ENCODE results near the gene ARHGAP15. TPM values are rescaled to one million over a fixed set of nuclear protein-coding genes. Genes with fewer than 3 reads are reported as not detected.

ARHGAP15 gene
- polyA plus RNA-seq, 2 donors: 0.69 to 1.1 TPM

DNA sequence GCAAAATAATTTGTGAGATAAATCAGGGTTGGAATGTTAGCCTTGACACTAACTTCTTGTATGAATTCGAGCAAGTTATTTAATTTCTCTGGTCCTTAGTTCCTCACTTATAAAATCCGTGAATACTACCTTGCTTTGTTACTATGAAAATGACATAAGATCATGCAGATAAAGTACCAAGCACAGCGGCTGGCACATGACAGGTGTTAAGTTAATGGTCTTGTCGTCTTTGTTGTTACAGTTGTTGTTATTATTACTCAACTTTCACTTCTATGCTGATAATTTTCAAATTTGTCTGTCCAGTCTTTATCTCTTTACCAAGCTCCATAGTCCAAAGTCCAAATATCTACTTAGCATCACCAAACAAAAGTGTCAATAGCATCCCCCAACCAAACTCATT is 482.1 kb downstream of the ARHGAP15 start:
- H3K9me3 ChIP-seq (ENCODE audit: control insufficient read depth in 2 of 2, insufficient read depth in 1 of 2, low read depth in 1 of 2, low read length in 1 of 2): no peaks in the 10 kb centered on the region
- no peak overlapping the region for H3K27ac ChIP-seq (ENCODE audit: low read depth in 2 of 2, low read length in 1 of 2)
- H3K4me3 ChIP-seq (ENCODE audit: low read depth in 1 of 2, low read length in 2 of 2): no peak overlapping the region
- no peaks in the 10 kb centered on the region for H3K36me3 ChIP-seq (ENCODE audit: control insufficient read depth in 2 of 2, insufficient read depth in 2 of 2, low read length in 1 of 2)
- no peaks in the 10 kb centered on the region for H3K4me1 ChIP-seq (ENCODE audit: control insufficient read depth in 2 of 2, insufficient read depth in 2 of 2, low read length in 1 of 2)
- H3K27me3 ChIP-seq (ENCODE audit: control insufficient read depth in 1 of 2, insufficient read depth in 2 of 2, low read length in 2 of 2): no peaks in the 10 kb centered on the region
- WGBS, 2 donors: 86 to 91% methylated on average over 4 of the region's 4 CpGs

DNA sequence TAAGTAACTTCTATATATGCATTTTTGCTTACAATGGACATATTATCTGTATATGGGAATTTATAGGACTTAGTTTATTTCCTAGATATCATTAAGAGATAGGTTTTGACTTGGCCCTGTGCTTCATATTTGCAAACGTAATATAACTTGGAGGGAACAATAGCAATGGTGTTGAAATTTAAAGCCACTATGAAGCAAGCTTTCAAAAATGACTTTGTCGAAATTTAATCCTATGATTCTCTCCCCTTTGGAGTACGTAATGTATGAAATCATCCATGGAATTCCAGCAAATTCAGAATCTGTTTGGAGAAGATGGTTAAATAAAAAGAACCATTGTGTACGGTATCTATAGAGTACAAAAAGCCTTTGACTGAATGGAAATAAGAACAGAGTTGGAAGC is 486.3 kb downstream of the ARHGAP15 start:
- H3K27ac ChIP-seq (ENCODE audit: low read depth in 2 of 2, low read length in 1 of 2): no peak overlapping the region
- 72 to 74% methylated on average over 4 of the region's 4 CpGs for WGBS, 2 donors
- H3K4me3 ChIP-seq (ENCODE audit: low read depth in 1 of 2, low read length in 2 of 2): no peak overlapping the region
- no peaks in the 10 kb centered on the region for H3K4me1 ChIP-seq (ENCODE audit: control insufficient read depth in 2 of 2, insufficient read depth in 2 of 2, low read length in 1 of 2)
- H3K9me3 ChIP-seq (ENCODE audit: control insufficient read depth in 2 of 2, insufficient read depth in 1 of 2, low read depth in 1 of 2, low read length in 1 of 2): no peaks in the 10 kb centered on the region
- no peaks in the 10 kb centered on the region for H3K36me3 ChIP-seq (ENCODE audit: control insufficient read depth in 2 of 2, insufficient read depth in 2 of 2, low read length in 1 of 2)
- H3K27me3 ChIP-seq (ENCODE audit: control insufficient read depth in 1 of 2, insufficient read depth in 2 of 2, low read length in 2 of 2): no peaks in the 10 kb centered on the region

GRCh38 chr2:143616452-143616851 is 487.2 kb downstream of the ARHGAP15 start:
- Histone ChIP-seq H3K9me3 (ENCODE audit: control insufficient read depth in 2 of 2, insufficient read depth in 1 of 2, low read depth in 1 of 2, low read length in 1 of 2) (no peaks in the 10 kb centered on the region), H3K4me3 (ENCODE audit: low read depth in 1 of 2, low read length in 2 of 2) (no peak overlapping the region), H3K27me3 (ENCODE audit: control insufficient read depth in 1 of 2, insufficient read depth in 2 of 2, low read length in 2 of 2) (no peaks in the 10 kb centered on the region), H3K27ac (ENCODE audit: low read depth in 2 of 2, low read length in 1 of 2) (no peak overlapping the region), H3K4me1 (ENCODE audit: control insufficient read depth in 2 of 2, insufficient read depth in 2 of 2, low read length in 1 of 2) (no peaks in the 10 kb centered on the region), H3K36me3 (ENCODE audit: control insufficient read depth in 2 of 2, insufficient read depth in 2 of 2, low read length in 1 of 2) (no peaks in the 10 kb centered on the region)
- 80 to 84% methylated on average over 6 of the region's 6 CpGs for WGBS, 2 donors

- H3K27me3 ChIP-seq (ENCODE audit: control insufficient read depth in 1 of 2, insufficient read depth in 2 of 2, low read length in 2 of 2): no peaks in the 10 kb centered on the region
- H3K4me3 ChIP-seq (ENCODE audit: low read depth in 1 of 2, low read length in 2 of 2): no peak overlapping the region
- WGBS, 2 donors: 81 to 90% methylated on average over 2 of the region's 2 CpGs
- no peaks in the 10 kb centered on the region for H3K36me3 ChIP-seq (ENCODE audit: control insufficient read depth in 2 of 2, insufficient read depth in 2 of 2, low read length in 1 of 2)
- no peaks in the 10 kb centered on the region for H3K9me3 ChIP-seq (ENCODE audit: control insufficient read depth in 2 of 2, insufficient read depth in 1 of 2, low read depth in 1 of 2, low read length in 1 of 2)
- no peak overlapping the region for H3K27ac ChIP-seq (ENCODE audit: low read depth in 2 of 2, low read length in 1 of 2)
- no peaks in the 10 kb centered on the region for H3K4me1 ChIP-seq (ENCODE audit: control insufficient read depth in 2 of 2, insufficient read depth in 2 of 2, low read length in 1 of 2)
Measured at GRCh38 chr2:143617803-143618415, 488.7 kb downstream of the ARHGAP15 start.

GRCh38 chr2:143622106-143622505 is 492.9 kb downstream of the ARHGAP15 start:
- no peaks in the 10 kb centered on the region for H3K4me1 ChIP-seq (ENCODE audit: control insufficient read depth in 2 of 2, insufficient read depth in 2 of 2, low read length in 1 of 2)
- 71 to 73% methylated on average over 2 of the region's 2 CpGs for WGBS, 2 donors
- H3K27ac ChIP-seq (ENCODE audit: low read depth in 2 of 2, low read length in 1 of 2): no peak overlapping the region
- no peaks in the 10 kb centered on the region for H3K9me3 ChIP-seq (ENCODE audit: control insufficient read depth in 2 of 2, insufficient read depth in 1 of 2, low read depth in 1 of 2, low read length in 1 of 2)
- H3K27me3 ChIP-seq (ENCODE audit: control insufficient read depth in 1 of 2, insufficient read depth in 2 of 2, low read length in 2 of 2): no peaks in the 10 kb centered on the region
- no peak overlapping the region for H3K4me3 ChIP-seq (ENCODE audit: low read depth in 1 of 2, low read length in 2 of 2)
- H3K36me3 ChIP-seq (ENCODE audit: control insufficient read depth in 2 of 2, insufficient read depth in 2 of 2, low read length in 1 of 2): no peaks in the 10 kb centered on the region

GRCh38 chr2:143623231-143623908 is 494.2 kb downstream of the ARHGAP15 start:
- Histone ChIP-seq H3K36me3 (ENCODE audit: control insufficient read depth in 2 of 2, insufficient read depth in 2 of 2, low read length in 1 of 2) (no peaks in the 10 kb centered on the region), H3K27ac (ENCODE audit: low read depth in 2 of 2, low read length in 1 of 2) (peak overlapping the region in 1 of 2 donors; percentile 7), H3K27me3 (ENCODE audit: control insufficient read depth in 1 of 2, insufficient read depth in 2 of 2, low read length in 2 of 2) (no peaks in the 10 kb centered on the region), H3K9me3 (ENCODE audit: control insufficient read depth in 2 of 2, insufficient read depth in 1 of 2, low read depth in 1 of 2, low read length in 1 of 2) (no peaks in the 10 kb centered on the region), H3K4me3 (ENCODE audit: low read depth in 1 of 2, low read length in 2 of 2) (no peak overlapping the region), H3K4me1 (ENCODE audit: control insufficient read depth in 2 of 2, insufficient read depth in 2 of 2, low read length in 1 of 2) (no peaks in the 10 kb centered on the region)
- WGBS, 2 donors: 86% methylated on average over 6 of the region's 6 CpGs

DNA sequence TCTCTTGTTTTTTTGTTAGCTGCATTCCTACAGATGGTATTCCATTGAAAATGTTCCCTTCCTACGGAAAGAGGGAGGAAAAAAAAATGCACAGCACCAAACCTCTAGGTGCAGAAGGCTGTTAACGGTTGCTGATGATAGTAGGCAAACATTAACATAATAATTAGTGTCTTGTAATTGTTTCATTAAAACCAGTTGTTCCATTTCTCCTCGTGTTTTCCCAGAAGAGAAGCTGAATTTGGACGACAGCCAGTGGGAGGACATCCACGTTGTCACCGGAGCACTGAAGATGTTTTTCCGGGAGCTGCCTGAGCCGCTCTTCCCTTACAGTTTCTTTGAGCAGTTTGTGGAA is 494.7 kb downstream of the ARHGAP15 start:
- H3K9me3 ChIP-seq (ENCODE audit: control insufficient read depth in 2 of 2, insufficient read depth in 1 of 2, low read depth in 1 of 2, low read length in 1 of 2): no peaks in the 10 kb centered on the region
- H3K36me3 ChIP-seq (ENCODE audit: control insufficient read depth in 2 of 2, insufficient read depth in 2 of 2, low read length in 1 of 2): no peaks in the 10 kb centered on the region
- H3K4me3 ChIP-seq (ENCODE audit: low read depth in 1 of 2, low read length in 2 of 2): no peak overlapping the region
- no peaks in the 10 kb centered on the region for H3K27me3 ChIP-seq (ENCODE audit: control insufficient read depth in 1 of 2, insufficient read depth in 2 of 2, low read length in 2 of 2)
- H3K4me1 ChIP-seq (ENCODE audit: control insufficient read depth in 2 of 2, insufficient read depth in 2 of 2, low read length in 1 of 2): no peaks in the 10 kb centered on the region
- H3K27ac ChIP-seq (ENCODE audit: low read depth in 2 of 2, low read length in 1 of 2): no peak overlapping the region
- WGBS, 2 donors: 72 to 75% methylated on average over 8 of the region's 8 CpGs

DNA sequence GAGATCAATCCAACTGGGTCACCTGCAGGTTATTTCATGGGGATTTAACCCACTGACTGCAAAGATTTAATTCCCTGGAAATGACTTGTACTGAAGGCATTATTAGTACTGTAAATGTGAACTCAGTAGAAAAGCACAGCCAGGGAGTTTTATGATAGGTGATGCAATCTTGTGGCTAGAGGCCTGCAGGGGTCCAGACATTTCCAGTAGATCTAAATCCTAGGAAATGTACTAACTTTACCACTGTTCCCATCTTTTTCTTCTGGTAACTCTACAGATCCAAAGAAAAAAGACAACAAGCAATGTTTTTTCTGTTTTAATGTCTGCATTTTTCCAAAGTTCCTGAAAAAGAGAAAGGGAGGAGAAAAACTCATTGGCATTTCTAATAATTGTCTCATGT is 500.1 kb downstream of the ARHGAP15 start:
- Histone ChIP-seq H3K4me1 (ENCODE audit: control insufficient read depth in 2 of 2, insufficient read depth in 2 of 2, low read length in 1 of 2) (no peaks in the 10 kb centered on the region), H3K9me3 (ENCODE audit: control insufficient read depth in 2 of 2, insufficient read depth in 1 of 2, low read depth in 1 of 2, low read length in 1 of 2) (no peaks in the 10 kb centered on the region), H3K27ac (ENCODE audit: low read depth in 2 of 2, low read length in 1 of 2) (no peak overlapping the region), H3K36me3 (ENCODE audit: control insufficient read depth in 2 of 2, insufficient read depth in 2 of 2, low read length in 1 of 2) (no peaks in the 10 kb centered on the region), H3K27me3 (ENCODE audit: control insufficient read depth in 1 of 2, insufficient read depth in 2 of 2, low read length in 2 of 2) (no peaks in the 10 kb centered on the region), H3K4me3 (ENCODE audit: low read depth in 1 of 2, low read length in 2 of 2) (no peak overlapping the region)

GRCh38 chr2:143632751-143633374 is 503.6 kb downstream of the ARHGAP15 start:
- H3K36me3 ChIP-seq (ENCODE audit: control insufficient read depth in 2 of 2, insufficient read depth in 2 of 2, low read length in 1 of 2): no peaks in the 10 kb centered on the region
- no peaks in the 10 kb centered on the region for H3K27me3 ChIP-seq (ENCODE audit: control insufficient read depth in 1 of 2, insufficient read depth in 2 of 2, low read length in 2 of 2)
- WGBS, 2 donors: 71 to 80% methylated on average over 3 of the region's 3 CpGs
- H3K9me3 ChIP-seq (ENCODE audit: control insufficient read depth in 2 of 2, insufficient read depth in 1 of 2, low read depth in 1 of 2, low read length in 1 of 2): no peaks in the 10 kb centered on the region
- no peak overlapping the region for H3K4me3 ChIP-seq (ENCODE audit: low read depth in 1 of 2, low read length in 2 of 2)
- H3K27ac ChIP-seq (ENCODE audit: low read depth in 2 of 2, low read length in 1 of 2): no peak overlapping the region
- no peaks in the 10 kb centered on the region for H3K4me1 ChIP-seq (ENCODE audit: control insufficient read depth in 2 of 2, insufficient read depth in 2 of 2, low read length in 1 of 2)

DNA sequence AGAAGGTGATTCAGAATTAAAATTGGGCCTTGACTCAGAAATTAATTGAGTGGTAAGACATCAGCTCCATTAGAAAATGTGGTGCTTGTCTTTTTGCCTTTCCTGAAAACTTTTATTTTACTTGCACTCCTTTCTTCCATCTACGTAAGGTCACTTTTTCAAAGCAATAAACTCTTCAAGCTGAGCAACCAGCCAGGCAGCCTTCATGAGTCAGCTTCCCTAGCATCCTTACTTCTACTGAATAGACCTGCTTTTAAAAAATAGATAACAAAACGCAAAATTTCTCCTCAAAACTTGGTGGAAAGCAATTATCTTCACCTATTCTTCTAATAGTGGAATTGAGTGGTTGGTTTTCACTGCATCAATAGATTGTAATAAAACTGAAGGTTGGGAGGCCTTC is 504.2 kb downstream of the ARHGAP15 start:
- H3K27me3 ChIP-seq (ENCODE audit: control insufficient read depth in 1 of 2, insufficient read depth in 2 of 2, low read length in 2 of 2): no peaks in the 10 kb centered on the region
- no peak overlapping the region for H3K4me3 ChIP-seq (ENCODE audit: low read depth in 1 of 2, low read length in 2 of 2)
- H3K27ac ChIP-seq (ENCODE audit: low read depth in 2 of 2, low read length in 1 of 2): no peak overlapping the region
- H3K36me3 ChIP-seq (ENCODE audit: control insufficient read depth in 2 of 2, insufficient read depth in 2 of 2, low read length in 1 of 2): no peaks in the 10 kb centered on the region
- WGBS, 2 donors: 24 to 47% methylated on average over 2 of the region's 2 CpGs
- H3K4me1 ChIP-seq (ENCODE audit: control insufficient read depth in 2 of 2, insufficient read depth in 2 of 2, low read length in 1 of 2): no peaks in the 10 kb centered on the region
- H3K9me3 ChIP-seq (ENCODE audit: control insufficient read depth in 2 of 2, insufficient read depth in 1 of 2, low read depth in 1 of 2, low read length in 1 of 2): no peaks in the 10 kb centered on the region
